ENCODE data around the gene SRRM5. TPM values are rescaled to one million over a fixed set of nuclear protein-coding genes. Genes with fewer than 3 reads are reported as not detected.

SRRM5 gene
- total RNA-seq, 1 experiment from 2014 or later = 0.70 TPM

- DNase-seq = no peak
- no peak overlapping the region for H2AK5ac ChIP-seq (ENCODE audit: insufficient read length, low read length)
- no peak overlapping the region for H3K4me3 Mint-ChIP-seq
Observed at GRCh38 chr19:43626838-43627237, 14.9 kb downstream of the SRRM5 start.

More at GRCh38 chr19:43626838-43627237, 14.9 kb downstream of the SRRM5 start:
- no peak overlapping the region for H2AFZ ChIP-seq (ENCODE audit: low read length)
- H2BK120ac ChIP-seq (ENCODE audit: low read depth, low read length, poor library complexity, severe bottlenecking) = no peak overlapping the region
- no peak overlapping the region for H4K5ac ChIP-seq (ENCODE audit: insufficient read length, low read depth, low read length)
- H3K56ac ChIP-seq (ENCODE audit: insufficient read length, low read depth, low read length) = no peak overlapping the region
- no peaks in the 10 kb centered on the region; the same call in 1 of the 2 replicates for H3K4me1 ChIP-seq (ENCODE audit: insufficient read depth, low read length)
- H4K20me1 ChIP-seq (ENCODE audit: control insufficient read depth, insufficient read depth, insufficient read length) = no peaks in the 10 kb centered on the region
- H3K9ac ChIP-seq (ENCODE audit: extremely low read depth, insufficient read length, low read length) = no peak overlapping the region
- H3K27me3 ChIP-seq (ENCODE audit: insufficient read depth, low read length) = no peaks in the 10 kb centered on the region
- no peak overlapping the region for H4K91ac ChIP-seq (ENCODE audit: insufficient read length, low read depth, low read length)
- no peak overlapping the region for H3K27ac ChIP-seq (ENCODE audit: insufficient read length, low read depth, low read length)
- H3K27ac Mint-ChIP-seq = no peak overlapping the region
- WGBS (ENCODE audit: extremely low coverage, insufficient read length, low lambda C conversion rate) = no CpG with 5 or more reads among the region's 17 CpGs
- H3K18ac ChIP-seq (ENCODE audit: insufficient read length, low read depth, low read length) = no peak overlapping the region
- no peak overlapping the region for H4K8ac ChIP-seq (replicated peaks; ENCODE audit: insufficient read length, low read depth, low read length)
- no peak overlapping the region for H2BK20ac ChIP-seq (ENCODE audit: low read depth, low read length, poor library complexity, severe bottlenecking)
- H2BK12ac ChIP-seq (ENCODE audit: insufficient read length, low read depth, low read length) = no peak overlapping the region
- H3K4me2 ChIP-seq (ENCODE audit: insufficient read depth, insufficient read length, low read length) = no peak overlapping the region
- no peaks in the 10 kb centered on the region for H3K23me2 ChIP-seq (ENCODE audit: insufficient read length, low read depth, low read length, poor library complexity, severe bottlenecking)
- no peak overlapping the region for H3K23ac ChIP-seq (ENCODE audit: insufficient read length, low read depth, low read length)
- H3K4me1 Mint-ChIP-seq = peaks cover 11 to 23% of the 10 kb centered on the region in 2 experiments
- H3K36me3 Mint-ChIP-seq (ENCODE audit: insufficient read depth in 1 of 3, low read depth in 3 of 3) = peaks cover 10 to 26% (median 11%) of the 10 kb centered on the region in 3 experiments; a peak in 5 of 7 replicates
- no peak overlapping the region for H2BK5ac ChIP-seq (ENCODE audit: insufficient read length, low read length)
- H3T11ph ChIP-seq (ENCODE audit: low read length) = no peak overlapping the region
- no peaks in the 10 kb centered on the region for H3K79me2 ChIP-seq (ENCODE audit: insufficient read depth, low read length)
- no peak overlapping the region; the same call in 1 of the 2 replicates for H3K14ac ChIP-seq (ENCODE audit: insufficient read depth, low read length)
- no peak overlapping the region for H2BK15ac ChIP-seq (ENCODE audit: low read depth, low read length)
- no peaks in the 10 kb centered on the region for H3K9me3 ChIP-seq (ENCODE audit: control insufficient read depth, low read depth, low read length)
- no peaks in the 10 kb centered on the region for H3K79me1 ChIP-seq (ENCODE audit: insufficient read depth, low read depth, low read length, poor library complexity, severe bottlenecking)
- no peak for TF ChIP-seq CTCF (conservative IDR thresholded peaks at IDR 0.05)
- no peak overlapping the region for H3K4ac ChIP-seq (ENCODE audit: low read depth, low read length)
- no peaks in the 10 kb centered on the region for H3K9me3 Mint-ChIP-seq
- peaks cover 28% of the 10 kb centered on the region for H3K27me3 Mint-ChIP-seq (ENCODE audit: low read depth)
